Neural cell (in vitro differentiated cells): Measurements from ENCODE around the gene INO80.

Experiments used
- CTCF ChIP-seq: fragments of 450-650 bp; IDR thresholded peaks from 2 replicates; pipeline ENCODE4 v1.5.1; 2014; ENCODE audit warnings: antibody characterized with exemption, mild to moderate bottlenecking, moderate library complexity; ENCODE audit not compliant: poor library complexity, severe bottlenecking
- EP300 ChIP-seq: fragments of 450-650 bp; conservative IDR thresholded peaks from 2 replicates; pipeline ENCODE4 v1.6.1; 2014; ENCODE audit warnings: antibody characterized with exemption, mild to moderate bottlenecking, moderate library complexity; ENCODE audit not compliant: poor library complexity, severe bottlenecking
- EZH2 ChIP-seq: fragments of 200-600, 300-800 bp; shearing (Covaris generic), sonication (generic); IDR thresholded peaks from 2 replicates; pipeline ENCODE4 v1.6.1; 2014; ENCODE audit warnings: antibody characterized with exemption, low read length, borderline replicate concordance, mild to moderate bottlenecking; ENCODE audit not compliant: insufficient read depth, poor library complexity, severe bottlenecking
- MXI1 ChIP-seq: fragments of 450-650 bp; conservative IDR thresholded peaks from 2 replicates; pipeline ENCODE4 v1.6.1; 2014; ENCODE audit warnings: antibody characterized with exemption, mild to moderate bottlenecking; ENCODE audit not compliant: poor library complexity, severe bottlenecking
- POLR2AphosphoS5 ChIP-seq: IDR thresholded peaks from 2 replicates; pipeline ENCODE4 v1.6.1; 2012
- RAD21 ChIP-seq: fragments of 450-650 bp; conservative IDR thresholded peaks from 2 replicates; pipeline ENCODE4 v1.6.1; 2014; ENCODE audit warnings: antibody characterized with exemption, mild to moderate bottlenecking, moderate library complexity
- REST ChIP-seq: IDR thresholded peaks from 2 replicates; pipeline ENCODE4 v1.6.1; 2012; ENCODE audit warnings: borderline replicate concordance
- SMC3 ChIP-seq: fragments of 450-650 bp; conservative IDR thresholded peaks from 2 replicates; pipeline ENCODE4 v1.6.1; 2014; ENCODE audit warnings: antibody characterized with exemption, mild to moderate bottlenecking, moderate library complexity; ENCODE audit not compliant: poor library complexity
- TAF1 ChIP-seq: IDR thresholded peaks from 2 replicates; pipeline ENCODE4 v1.6.1; 2012; ENCODE audit warnings: low read depth

- no peak for TF ChIP-seq CTCF
- TF ChIP-seq RAD21, result no peak
- TF ChIP-seq POLR2AphosphoS5, result no peak
- no peak for TF ChIP-seq EP300
- TF ChIP-seq EZH2, result no peak
- no peak for TF ChIP-seq TAF1
- TF ChIP-seq REST, result no peak
- no peak for TF ChIP-seq SMC3
- no peak for TF ChIP-seq MXI1
Measured at GRCh38 chr15:40991355-40991754, 124.7 kb downstream of the INO80 start.
